ENCODE results near the gene MAP3K3.

The MAP3K3 gene

DNA sequence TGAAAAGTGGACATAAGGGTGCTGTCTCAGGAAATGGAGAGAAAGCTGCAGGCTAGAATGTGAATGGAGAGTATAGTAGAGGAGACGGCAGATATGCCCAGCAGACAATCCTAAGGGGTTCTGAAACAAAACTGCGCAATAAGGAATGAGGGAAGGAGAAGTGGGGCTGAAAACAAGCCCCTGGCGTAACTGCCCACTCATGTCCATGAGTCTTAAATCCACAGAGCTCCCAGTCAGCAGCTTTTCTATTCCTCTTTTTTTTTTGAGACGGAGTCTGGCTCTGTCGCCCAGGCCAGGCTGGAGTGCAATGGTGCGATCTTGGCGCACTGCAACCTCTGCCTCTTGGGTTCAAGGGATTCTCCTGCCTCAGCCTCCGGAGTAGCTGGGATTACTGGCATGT is 113.5 kb downstream of the MAP3K3 start:
- Histone ChIP-seq H3K27ac (ENCODE audit: low read depth, low read length) (no peak overlapping the region), H3K4me3 (ENCODE audit: low read depth, low read length) (no peak overlapping the region), H3K4me1 (ENCODE audit: control insufficient read depth in 1 of 2, insufficient read depth in 2 of 2, low read length in 2 of 2) (peaks cover 2 to 3% of the 10 kb centered on the region in 2 experiments), H4K91ac (ENCODE audit: low read depth, low read length) (no peak overlapping the region), H3K79me1 (ENCODE audit: low read length) (no peaks in the 10 kb centered on the region), H2AFZ (ENCODE audit: insufficient read depth, low read length, poor library complexity) (no peak overlapping the region), H2AK5ac (ENCODE audit: low read length) (no peak overlapping the region), H2BK5ac (ENCODE audit: low read depth, low read length, poor library complexity) (no peak overlapping the region), H3K4me2 (ENCODE audit: low read length) (no peak overlapping the region), H3K36me3 (ENCODE audit: control insufficient read depth in 1 of 2, insufficient read depth in 2 of 2, low read length in 2 of 2) (peaks cover 0 to 2% of the 10 kb centered on the region in 2 experiments), H3K9ac (ENCODE audit: low read length) (no peak overlapping the region), H4K12ac (ENCODE audit: low read depth, low read length) (no peak overlapping the region), H2BK12ac (ENCODE audit: low read length) (no peak overlapping the region), H3K14ac (ENCODE audit: low read length) (no peak overlapping the region), H3K4ac (ENCODE audit: low read depth, low read length) (no peak overlapping the region), H3K27me3 (ENCODE audit: insufficient read depth, low read length) (no peaks in the 10 kb centered on the region), H4K8ac (ENCODE audit: low read depth, low read length) (no peak overlapping the region), H3K23ac (ENCODE audit: low read length) (no peak overlapping the region), H3K79me2 (ENCODE audit: control insufficient read depth, insufficient read depth, low read length, poor library complexity) (no peaks in the 10 kb centered on the region), H3K18ac (ENCODE audit: low read length) (no peak overlapping the region), H3K9me3 (ENCODE audit: insufficient read depth, low read depth, low read length) (no peaks in the 10 kb centered on the region), H2BK120ac (ENCODE audit: insufficient read depth, low read length, poor library complexity) (no peak overlapping the region)
- DNase-seq, result no peak
- no CpG with 5 or more reads among the region's 8 CpGs for WGBS (ENCODE audit: extremely low coverage, insufficient coverage, insufficient read length)

DNA sequence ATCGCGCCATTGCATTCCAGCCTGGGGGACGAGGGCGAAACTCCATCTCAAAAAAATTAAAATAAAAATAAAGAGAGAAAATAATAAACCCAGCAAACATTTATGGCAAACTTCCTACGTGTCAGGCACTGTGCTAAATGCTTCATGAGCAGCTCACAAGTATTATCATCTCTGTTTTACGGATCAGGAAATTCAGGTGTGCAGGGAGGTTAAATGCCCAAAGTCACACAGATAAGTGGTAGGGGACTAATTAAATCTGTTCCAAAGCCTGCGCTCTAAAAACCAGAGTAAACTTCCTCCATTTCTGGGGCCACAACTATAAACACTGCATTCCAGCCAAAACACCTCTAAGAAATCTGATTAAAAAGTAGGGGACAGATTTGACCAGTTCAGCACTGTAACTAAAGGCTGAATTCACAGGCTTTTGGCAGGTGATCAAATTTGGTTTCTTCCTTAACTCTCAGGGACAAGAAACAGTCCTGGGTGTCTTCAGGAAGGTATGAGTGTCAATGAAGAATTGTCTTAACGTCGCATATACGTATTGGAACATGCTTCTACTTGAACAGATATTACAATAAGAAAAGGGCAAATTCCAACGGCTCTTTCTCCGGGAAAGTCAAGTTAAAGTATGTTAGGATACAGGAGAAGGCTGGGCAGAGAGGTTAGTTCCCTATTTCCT is 118.4 kb downstream of the MAP3K3 start:
- DNase-seq, result peak in 1 of 2 donors; percentile 15
- H2BK120ac ChIP-seq (ENCODE audit: insufficient read depth, low read length, poor library complexity), result no peak overlapping the region
- H3K4ac ChIP-seq (ENCODE audit: low read depth, low read length), result no peak overlapping the region
- no peak overlapping the region for H2AFZ ChIP-seq (ENCODE audit: insufficient read depth, low read length, poor library complexity)
- no peak overlapping the region for H4K91ac ChIP-seq (ENCODE audit: low read depth, low read length)
- H3K18ac ChIP-seq (ENCODE audit: low read length), result no peak overlapping the region
- no peaks in the 10 kb centered on the region for H3K27me3 ChIP-seq (ENCODE audit: insufficient read depth, low read length)
- H3K23ac ChIP-seq (ENCODE audit: low read length), result no peak overlapping the region
- peaks cover 2 to 5% of the 10 kb centered on the region in 2 experiments for H3K4me1 ChIP-seq (ENCODE audit: control insufficient read depth in 1 of 2, insufficient read depth in 2 of 2, low read length in 2 of 2)
- H3K79me2 ChIP-seq (ENCODE audit: control insufficient read depth, insufficient read depth, low read length, poor library complexity), result peaks cover 5% of the 10 kb centered on the region
- no peak overlapping the region for H4K8ac ChIP-seq (ENCODE audit: low read depth, low read length)
- H3K14ac ChIP-seq (ENCODE audit: low read length), result peak overlapping the region; percentile 68
- H2AK5ac ChIP-seq (ENCODE audit: low read length), result peak overlapping the region; percentile 69
- H3K79me1 ChIP-seq (ENCODE audit: low read length), result peaks cover 8% of the 10 kb centered on the region
- H3K4me3 ChIP-seq (ENCODE audit: low read depth, low read length), result peak overlapping the region; percentile 87
- peak overlapping the region; percentile 44 for H4K12ac ChIP-seq (ENCODE audit: low read depth, low read length)
- H2BK5ac ChIP-seq (ENCODE audit: low read depth, low read length, poor library complexity), result no peak overlapping the region
- peaks cover 2 to 3% of the 10 kb centered on the region in 2 experiments for H3K36me3 ChIP-seq (ENCODE audit: control insufficient read depth in 1 of 2, insufficient read depth in 2 of 2, low read length in 2 of 2)
- H3K27ac ChIP-seq (ENCODE audit: low read depth, low read length), result peak overlapping the region; percentile 92
- H3K9me3 ChIP-seq (ENCODE audit: insufficient read depth, low read depth, low read length), result no peaks in the 10 kb centered on the region
- H3K4me2 ChIP-seq (ENCODE audit: low read length), result peak overlapping the region; percentile 71
- no peak overlapping the region for H2BK12ac ChIP-seq (ENCODE audit: low read length)
- whole genome bisulfite sequencing (ENCODE audit: extremely low coverage, insufficient coverage, insufficient read length), result no CpG with 5 or more reads among the region's 12 CpGs
- peak overlapping the region; percentile 77 for H3K9ac ChIP-seq (ENCODE audit: low read length)

DNA sequence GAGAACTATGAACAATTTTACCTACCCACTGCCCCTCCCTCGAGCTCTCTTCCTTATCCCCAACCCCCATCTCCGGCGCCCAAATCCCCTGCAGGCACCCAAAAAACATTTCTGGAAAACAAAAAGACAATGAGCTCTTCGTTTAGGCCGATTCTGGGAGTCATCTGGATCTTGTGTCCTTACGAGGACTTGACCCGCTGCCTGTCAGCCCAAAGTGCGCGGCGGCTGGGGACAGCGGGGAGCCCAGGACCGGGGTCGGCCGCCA is 118.9 kb downstream of the MAP3K3 start:
- Histone ChIP-seq H4K12ac (ENCODE audit: low read depth, low read length) (peak overlapping the region; percentile 86), H3K14ac (ENCODE audit: low read length) (peak overlapping the region; percentile 68), H2BK5ac (ENCODE audit: low read depth, low read length, poor library complexity) (peak overlapping the region; percentile 81), H3K23ac (ENCODE audit: low read length) (no peak overlapping the region), H4K91ac (ENCODE audit: low read depth, low read length) (peak overlapping the region; percentile 90), H4K8ac (ENCODE audit: low read depth, low read length) (peak overlapping the region; percentile 86), H3K9ac (ENCODE audit: low read length) (peak overlapping the region; percentile 77), H2BK12ac (ENCODE audit: low read length) (no peak overlapping the region), H3K4me1 (ENCODE audit: control insufficient read depth in 1 of 2, insufficient read depth in 2 of 2, low read length in 2 of 2) (peaks cover 2 to 5% of the 10 kb centered on the region in 2 experiments), H3K79me1 (ENCODE audit: low read length) (peaks cover 8% of the 10 kb centered on the region), H3K4ac (ENCODE audit: low read depth, low read length) (peak overlapping the region; percentile 60), H2BK120ac (ENCODE audit: insufficient read depth, low read length, poor library complexity) (peak overlapping the region; percentile 83), H3K18ac (ENCODE audit: low read length) (peak overlapping the region; percentile 21), H2AFZ (ENCODE audit: insufficient read depth, low read length, poor library complexity) (peak overlapping the region; percentile 68), H3K27me3 (ENCODE audit: insufficient read depth, low read length) (no peaks in the 10 kb centered on the region), H3K27ac (ENCODE audit: low read depth, low read length) (peak overlapping the region; percentile 92), H2AK5ac (ENCODE audit: low read length) (no peak overlapping the region), H3K36me3 (ENCODE audit: control insufficient read depth in 1 of 2, insufficient read depth in 2 of 2, low read length in 2 of 2) (peaks cover 2 to 5% of the 10 kb centered on the region in 2 experiments), H3K4me2 (ENCODE audit: low read length) (peak overlapping the region; percentile 71), H3K79me2 (ENCODE audit: control insufficient read depth, insufficient read depth, low read length, poor library complexity) (peaks cover 5% of the 10 kb centered on the region), H3K9me3 (ENCODE audit: insufficient read depth, low read depth, low read length) (no peaks in the 10 kb centered on the region), H3K4me3 (ENCODE audit: low read depth, low read length) (peak overlapping the region; percentile 87)
- WGBS (ENCODE audit: extremely low coverage, insufficient coverage, insufficient read length), result no CpG with 5 or more reads among the region's 14 CpGs
- peak in 1 of 2 donors; percentile 38 for DNase-seq

DNA sequence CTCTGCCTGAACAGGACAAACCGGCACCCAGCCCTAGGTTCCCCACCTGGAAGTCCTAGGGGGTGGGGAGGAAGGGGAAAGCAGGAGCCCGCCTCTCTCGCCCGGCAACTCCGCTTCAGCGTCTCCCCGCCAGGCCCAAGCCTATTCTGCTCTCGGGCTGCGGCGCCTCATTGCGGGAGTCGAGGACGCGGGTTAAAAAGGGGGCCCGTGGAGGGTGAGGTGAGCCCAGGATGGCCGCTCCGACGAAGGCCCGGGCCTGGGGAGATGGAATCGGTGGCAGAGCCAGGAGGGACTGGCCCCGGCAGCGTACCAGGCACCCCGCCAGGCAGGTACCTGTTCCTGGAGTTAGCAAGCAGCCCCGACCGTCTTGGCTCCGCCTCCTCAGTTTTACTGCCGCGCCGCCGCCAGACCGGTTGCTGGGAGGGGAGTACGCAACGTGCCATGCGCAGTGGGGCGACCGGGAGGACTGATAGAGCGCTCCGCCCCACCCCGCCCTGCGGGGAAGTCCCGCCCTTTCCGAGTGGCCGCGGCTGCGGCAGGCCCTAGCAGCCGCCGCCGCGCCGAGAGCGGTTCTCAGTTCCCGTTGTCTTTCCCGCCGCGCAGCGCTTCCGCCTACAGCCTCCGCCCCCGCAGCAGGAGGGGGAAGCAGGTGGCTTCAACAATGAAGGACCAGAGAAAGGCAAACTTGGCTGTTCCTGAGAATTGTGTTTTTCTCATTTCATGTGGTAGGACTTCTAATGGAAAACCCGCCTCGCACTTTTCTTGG is 119.4 kb downstream of the MAP3K3 start, which contains the start of gene STRADA:
Gene STRADA, minus strand, starts transcription at position 392 of the 766 bp plus-strand sequence. CDS start 13,430 bp downstream, outside the sequence.
- Histone ChIP-seq H3K18ac (ENCODE audit: low read length) (peak within 1 kb of the TSS; percentile 21), H2BK12ac (ENCODE audit: low read length) (no peak within 1 kb of the TSS), H3K79me2 (ENCODE audit: control insufficient read depth, insufficient read depth, low read length, poor library complexity) (peaks cover 5% of the 10 kb centered on the region), H3K9ac (ENCODE audit: low read length) (peak within 1 kb of the TSS; percentile 88), H3K4me2 (ENCODE audit: low read length) (peak within 1 kb of the TSS; percentile 97), H3K4me1 (ENCODE audit: control insufficient read depth in 1 of 2, insufficient read depth in 2 of 2, low read length in 2 of 2) (peaks cover 2 to 5% of the 10 kb centered on the region in 2 experiments), H3K4ac (ENCODE audit: low read depth, low read length) (peak within 1 kb of the TSS; percentile 60), H4K91ac (ENCODE audit: low read depth, low read length) (peak within 1 kb of the TSS; percentile 90), H3K23ac (ENCODE audit: low read length) (no peak within 1 kb of the TSS), H2AFZ (ENCODE audit: insufficient read depth, low read length, poor library complexity) (peak within 1 kb of the TSS; percentile 68), H2BK5ac (ENCODE audit: low read depth, low read length, poor library complexity) (peak within 1 kb of the TSS; percentile 81), H4K12ac (ENCODE audit: low read depth, low read length) (peak within 1 kb of the TSS; percentile 86), H3K4me3 (ENCODE audit: low read depth, low read length) (peak within 1 kb of the TSS; percentile 87), H2AK5ac (ENCODE audit: low read length) (no peak within 1 kb of the TSS), H3K27ac (ENCODE audit: low read depth, low read length) (peak within 1 kb of the TSS; percentile 92), H4K8ac (ENCODE audit: low read depth, low read length) (peak within 1 kb of the TSS; percentile 86), H3K79me1 (ENCODE audit: low read length) (peaks cover 8% of the 10 kb centered on the region), H3K36me3 (ENCODE audit: control insufficient read depth in 1 of 2, insufficient read depth in 2 of 2, low read length in 2 of 2) (peaks cover 0 to 5% of the 10 kb centered on the region in 2 experiments), H2BK120ac (ENCODE audit: insufficient read depth, low read length, poor library complexity) (peak within 1 kb of the TSS; percentile 83), H3K14ac (ENCODE audit: low read length) (peak within 1 kb of the TSS; percentile 68), H3K27me3 (ENCODE audit: insufficient read depth, low read length) (no peaks in the 10 kb centered on the region), H3K9me3 (ENCODE audit: insufficient read depth, low read depth, low read length) (no peaks in the 10 kb centered on the region)
- no CpG with 5 or more reads among the region's 61 CpGs for WGBS (ENCODE audit: extremely low coverage, insufficient coverage, insufficient read length)
- peak; percentile 98 to 99 for DNase-seq

All from trophoblast cell (in vitro differentiated cells and primary cell).